OCI-M2 (cell line): ENCODE measurements around the gene CRTC3.
A peak's percentile ranks its signal among the peaks of the same experiment; 100 is the strongest.

Experiments used
- DNase-seq: peaks from one replicate; lab custom pipeline; 2025; ENCODE audit not compliant: unreplicated experiment; lab: John Stamatoyannopoulos, UW

Gene CRTC3

GRCh38 chr15:90591524-90591923 lies 61.8 kb downstream of the CRTC3 start:
- DNase-seq, result no peak

- DNase-seq, result no peak
Measured at GRCh38 chr15:90592131-90592881, 62.6 kb downstream of the CRTC3 start.

GRCh38 chr15:90593499-90594158 lies 63.9 kb downstream of the CRTC3 start:
- no peak for DNase-seq

- DNase-seq, result no peak
Measured at GRCh38 chr15:90594301-90594738, 64.6 kb downstream of the CRTC3 start.

- DNase-seq, result no peak
Measured at GRCh38 chr15:90595763-90596155, 66.0 kb downstream of the CRTC3 start.

- DNase-seq, result no peak
Measured at GRCh38 chr15:90596943-90597342, 67.2 kb downstream of the CRTC3 start.

GRCh38 chr15:90597577-90597976 lies 67.9 kb downstream of the CRTC3 start:
- DNase-seq, result no peak

- peak; percentile 22 for DNase-seq
Measured at GRCh38 chr15:90598031-90598577, 68.4 kb downstream of the CRTC3 start.

GRCh38 chr15:90598679-90599078 lies 69.0 kb downstream of the CRTC3 start:
- DNase-seq, result no peak

GRCh38 chr15:90599116-90599515 lies 69.4 kb downstream of the CRTC3 start:
- no peak for DNase-seq

- no peak for DNase-seq
Measured at GRCh38 chr15:90599644-90600043, 69.9 kb downstream of the CRTC3 start.

- no peak for DNase-seq
Measured at GRCh38 chr15:90600954-90601353, 71.2 kb downstream of the CRTC3 start.

GRCh38 chr15:90603893-90604292 lies 74.2 kb downstream of the CRTC3 start:
- no peak for DNase-seq

- DNase-seq, result no peak
Measured at GRCh38 chr15:90606641-90607040, 76.9 kb downstream of the CRTC3 start.

- DNase-seq, result no peak
Measured at GRCh38 chr15:90607361-90607760, 77.6 kb downstream of the CRTC3 start.

- DNase-seq, result no peak
Measured at GRCh38 chr15:90609242-90610180, 79.8 kb downstream of the CRTC3 start.

- DNase-seq, result no peak
Measured at GRCh38 chr15:90610190-90610589, 80.5 kb downstream of the CRTC3 start.

- DNase-seq, result no peak
Measured at GRCh38 chr15:90611157-90611556, 81.4 kb downstream of the CRTC3 start.

- no peak for DNase-seq
Measured at GRCh38 chr15:90617171-90617570, 87.4 kb downstream of the CRTC3 start.

- DNase-seq, result no peak
Measured at GRCh38 chr15:90617668-90618097, 88.0 kb downstream of the CRTC3 start.
